Lower leg skin (tissue), 4 donors: ENCODE results near the gene ELAVL1. TPM values are rescaled to one million over a fixed set of nuclear protein-coding genes. Genes with fewer than 3 reads are reported as not detected.
"Not testable (repeated sequence)": the region's sequence is repeated elsewhere in the genome, so short reads cannot be mapped to it uniquely, and the experiment has no call there.

ENCODE experiments used
- DNase-seq, 2 donors: peaks; one replicate each; pipeline ENCODE4 v3.0.0-alpha.2; 2019; ENCODE audit warnings: low spot score in 2 of 2
- H3K4me3 ChIP-seq: fragments of 200-600 bp; sonication (generic); 2 replicates; pipeline ENCODE4 v1.5.1; 2017; ENCODE audit warnings: mild to moderate bottlenecking, low read depth; ENCODE audit not compliant: poor library complexity, severe bottlenecking
- CTCF ChIP-seq, 3 donors: fragments of 450-650 bp; IDR thresholded peaks; one replicate each; pipeline ENCODE4 v1.5.1; 2016; ENCODE audit warnings: antibody characterized with exemption in 3 of 3, mild to moderate bottlenecking in 3 of 3, moderate library complexity in 2 of 3
- POLR2A ChIP-seq, 2 donors: fragments of 450-650 bp; IDR thresholded peaks; one replicate each; pipeline ENCODE4 v1.6.1; 2016 to 2017; ENCODE audit warnings: antibody characterized with exemption in 2 of 2, mild to moderate bottlenecking in 1 of 2, moderate library complexity in 1 of 2
- WGBS, 2 donors: methylation state at CpG; one replicate each; pipeline ENCODE4 v1.1.5; 2018; 5-methylcytosine and 5-hydroxymethylcytosine counted together
- intact Hi-C: fragments of 100-400 bp; cut with DNase I; formaldehyde crosslinking; loops from one replicate; pipeline ENCODE4 v1.15.0; 2023; ENCODE audit warnings: low total_unique reads
- total RNA-seq, 4 donors: library from RNA; depleted of rRNA; stranded (reverse); fragments of >200 nt; gene quantifications; one replicate each; pipeline ENCODE4 v1.1.0, GENCODE V29; 2016

ELAVL1 gene
- total RNA-seq, 4 donors from 2014 or later: 24.8 to 49.2 (median 30.9) TPM

GRCh38 chr19:8036434-8037099, 31.1 kb upstream of the ELAVL1 start:
- no peak overlapping the region for H3K4me3 ChIP-seq
- intact Hi-C loops: no loop called here
- TF ChIP-seq CTCF (IDR thresholded peaks at IDR 0.05): no peak
- TF ChIP-seq POLR2A (IDR thresholded peaks at IDR 0.05): no peak
- 71 to 73% methylated on average over 7 of the region's 7 CpGs for WGBS, 2 donors
- DNase-seq: no peak

- DNase-seq: no peak
- TF ChIP-seq CTCF (IDR thresholded peaks at IDR 0.05) (no peak), POLR2A (IDR thresholded peaks at IDR 0.05) (no peak)
- intact Hi-C loops: no loop called here
- WGBS, 2 donors: 70 to 82% methylated on average over 6 of the region's 6 CpGs
- H3K4me3 ChIP-seq: no peak overlapping the region
Observed at GRCh38 chr19:8034178-8034525, 28.7 kb upstream of the ELAVL1 start.

GRCh38 chr19:8033287-8034177, 28.1 kb upstream of the ELAVL1 start:
- WGBS, 2 donors: 71 to 76% methylated on average over 21 to 22 of the region's 22 CpGs
- H3K4me3 ChIP-seq, intact Hi-C loops, DNase-seq: not testable (repeated sequence)

GRCh38 chr19:8030960-8031359, 25.5 kb upstream of the ELAVL1 start:
- WGBS, 2 donors: 78 to 83% methylated on average over 8 of the region's 8 CpGs
- no peak for DNase-seq
- intact Hi-C loops: no loop called here
- H3K4me3 ChIP-seq: no peak overlapping the region
- TF ChIP-seq CTCF (IDR thresholded peaks at IDR 0.05) (no peak), POLR2A (IDR thresholded peaks at IDR 0.05) (no peak)

GRCh38 chr19:8028951-8029491, 23.6 kb upstream of the ELAVL1 start:
- TF ChIP-seq POLR2A (IDR thresholded peaks at IDR 0.05) (no peak), CTCF (IDR thresholded peaks at IDR 0.05) (no peak)
- 50 to 54% methylated on average over 9 to 11 of the region's 12 CpGs for WGBS, 2 donors
- intact Hi-C loops: no loop called here
- DNase-seq: no peak
- H3K4me3 ChIP-seq: no peak overlapping the region

- H3K4me3 ChIP-seq: no peak overlapping the region
- intact Hi-C loops: no loop called here
- no peak for TF ChIP-seq CTCF (IDR thresholded peaks at IDR 0.05)
- TF ChIP-seq POLR2A (IDR thresholded peaks at IDR 0.05): no peak
- WGBS, 2 donors: 88 to 94% methylated on average over 5 of the region's 5 CpGs
- no peak for DNase-seq
Observed at GRCh38 chr19:8025316-8025715, 19.9 kb upstream of the ELAVL1 start.

GRCh38 chr19:8024256-8024655, 18.8 kb upstream of the ELAVL1 start:
- DNase-seq, H3K4me3 ChIP-seq, intact Hi-C loops: not testable (repeated sequence)
- 93 to 99% methylated on average over 3 of the region's 3 CpGs for WGBS, 2 donors
